ENCODE results near the gene ACADSB.

ACADSB gene

DNA sequence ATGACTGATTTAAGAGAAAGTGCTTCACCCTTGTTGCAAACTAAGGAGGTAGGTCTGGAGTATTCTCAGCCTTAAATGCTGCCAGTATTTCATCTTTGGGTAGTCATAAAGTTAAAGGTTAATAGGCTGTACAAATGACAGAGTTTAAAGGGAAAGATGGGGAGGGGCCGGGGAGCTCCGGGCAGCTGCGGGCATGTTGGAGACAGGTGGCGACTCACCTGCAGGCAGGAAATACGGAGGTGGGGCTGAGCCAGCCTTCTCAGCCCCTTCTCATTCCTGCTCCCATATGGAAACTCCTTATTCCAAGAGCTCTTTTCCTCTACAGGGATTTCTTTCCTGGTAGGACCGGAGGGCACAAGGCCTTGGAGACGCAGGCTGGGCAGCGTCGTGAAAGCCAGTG is 95.1 kb downstream of the ACADSB start:
- DNase-seq, result no peak

Measured in activated CD4-positive, CD25-positive, alpha-beta regulatory T cell treated with anti-CD3 and anti-CD28 coated beads, Interleukin-2, amount 50 U/mL, for 72 hours (primary cell).